Right kidney (tissue), 1 donor: ENCODE measurements around the gene NOTUM.

Source experiments
- DNase-seq: peaks from one replicate; pipeline ENCODE4 v3.0.0-alpha.2; 2016

The NOTUM gene

DNA sequence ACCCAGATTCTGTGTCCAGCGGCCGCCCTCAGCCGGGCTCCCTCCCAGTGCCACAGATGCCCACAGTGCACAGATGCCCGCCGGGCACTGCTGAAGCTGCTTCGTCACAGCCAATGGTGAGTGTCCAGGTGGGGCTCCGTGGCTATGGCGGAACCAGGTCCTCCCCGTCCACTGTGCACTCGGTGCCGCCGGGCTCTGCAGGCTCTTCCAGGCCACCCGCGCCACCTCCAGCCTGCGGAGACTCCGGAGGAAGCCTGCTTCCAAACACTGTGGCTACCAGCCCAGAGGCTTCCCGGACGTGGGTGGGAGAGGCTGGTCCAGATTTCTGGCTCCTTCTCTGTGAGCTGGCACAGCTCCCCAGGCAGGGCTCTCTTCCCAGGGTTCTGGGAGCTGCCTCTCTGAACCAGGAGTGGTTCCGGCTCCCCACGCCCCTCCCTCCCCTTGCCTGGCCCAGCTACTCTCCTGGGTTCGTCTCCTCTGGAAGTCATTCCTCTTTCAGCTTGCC, 21.1 kb downstream of the NOTUM start:
- no peak for DNase-seq

DNA sequence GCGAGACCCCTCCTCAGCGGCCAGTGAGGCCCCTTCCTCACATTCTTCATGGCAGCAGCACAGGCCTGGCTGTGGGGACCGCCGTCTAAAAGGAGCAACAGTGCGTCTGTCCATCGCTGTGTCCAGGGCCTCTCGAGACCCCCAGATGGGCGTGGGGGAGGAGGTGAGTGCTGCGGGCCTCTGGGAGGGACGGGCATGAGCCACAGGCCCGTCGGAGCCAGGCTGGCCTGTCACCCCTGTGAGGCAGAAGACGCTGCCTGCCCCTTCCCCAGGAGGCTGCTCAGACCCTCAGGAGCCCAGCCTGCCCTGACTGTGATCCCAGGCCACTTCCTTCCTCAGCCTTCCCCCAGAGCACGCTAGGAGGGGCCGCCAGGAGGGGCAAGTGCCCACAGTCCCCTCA, 21.8 kb downstream of the NOTUM start:
- DNase-seq: no peak

DNA sequence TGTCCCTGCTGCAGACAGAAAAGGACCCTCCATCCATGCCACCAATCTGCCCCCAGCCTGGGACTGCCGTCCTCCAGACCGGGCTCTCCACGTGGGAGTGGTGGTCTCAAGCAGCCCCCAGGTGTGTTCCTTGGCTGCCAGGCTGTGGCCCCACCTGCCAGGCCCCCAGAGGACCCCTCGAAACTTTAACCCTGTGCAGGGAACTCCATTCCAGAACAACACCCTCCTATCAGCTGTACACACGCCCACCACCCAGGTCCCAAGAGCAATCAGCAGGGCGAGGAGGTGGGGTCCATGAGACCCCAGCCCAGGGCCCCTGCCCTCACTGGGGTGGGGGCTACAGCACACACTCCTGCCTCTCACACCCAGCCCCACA, 25.3 kb downstream of the NOTUM start:
- DNase-seq: no peak

DNA sequence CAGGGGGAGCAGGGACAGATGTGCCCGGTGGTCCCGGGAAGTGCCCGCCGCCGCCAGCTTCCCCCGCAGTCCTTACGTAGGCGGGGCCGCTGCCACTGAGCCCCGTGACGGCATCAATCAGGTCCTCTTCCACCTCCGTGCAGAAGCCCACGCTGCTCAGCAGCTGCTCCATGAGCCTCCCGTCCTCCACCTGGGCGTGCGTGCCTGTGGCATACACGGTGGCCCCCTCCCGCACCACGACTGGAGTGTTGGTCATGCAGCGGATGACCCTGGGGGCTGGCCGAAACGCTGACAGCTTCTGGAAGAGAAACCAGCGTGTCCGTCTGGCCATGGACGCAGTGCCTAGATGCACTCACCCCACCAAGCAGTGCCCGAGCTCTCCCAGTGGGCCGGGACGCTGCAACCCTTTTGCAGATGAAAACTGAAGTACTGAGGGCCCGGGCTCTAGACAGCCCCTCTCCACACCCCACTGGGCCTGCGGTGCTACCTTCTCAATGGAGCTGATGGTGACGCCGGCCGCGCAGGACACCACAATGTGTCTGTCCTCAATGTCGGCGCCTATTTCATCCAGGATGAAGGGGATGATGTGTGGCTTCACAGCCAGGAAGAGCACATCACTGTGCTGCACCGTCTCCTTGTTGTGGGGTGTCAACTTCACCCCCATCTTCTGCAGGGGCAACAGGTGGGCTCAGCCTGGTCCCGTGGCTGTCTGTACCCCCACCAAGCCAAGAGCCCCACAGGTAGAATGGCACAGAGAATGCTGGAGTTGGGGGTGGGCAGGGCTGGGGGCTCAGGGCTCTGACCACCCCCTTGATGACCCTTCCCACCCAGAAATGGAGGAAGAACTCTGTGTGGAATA, 25.9 kb downstream of the NOTUM start:
- no peak for DNase-seq

DNA sequence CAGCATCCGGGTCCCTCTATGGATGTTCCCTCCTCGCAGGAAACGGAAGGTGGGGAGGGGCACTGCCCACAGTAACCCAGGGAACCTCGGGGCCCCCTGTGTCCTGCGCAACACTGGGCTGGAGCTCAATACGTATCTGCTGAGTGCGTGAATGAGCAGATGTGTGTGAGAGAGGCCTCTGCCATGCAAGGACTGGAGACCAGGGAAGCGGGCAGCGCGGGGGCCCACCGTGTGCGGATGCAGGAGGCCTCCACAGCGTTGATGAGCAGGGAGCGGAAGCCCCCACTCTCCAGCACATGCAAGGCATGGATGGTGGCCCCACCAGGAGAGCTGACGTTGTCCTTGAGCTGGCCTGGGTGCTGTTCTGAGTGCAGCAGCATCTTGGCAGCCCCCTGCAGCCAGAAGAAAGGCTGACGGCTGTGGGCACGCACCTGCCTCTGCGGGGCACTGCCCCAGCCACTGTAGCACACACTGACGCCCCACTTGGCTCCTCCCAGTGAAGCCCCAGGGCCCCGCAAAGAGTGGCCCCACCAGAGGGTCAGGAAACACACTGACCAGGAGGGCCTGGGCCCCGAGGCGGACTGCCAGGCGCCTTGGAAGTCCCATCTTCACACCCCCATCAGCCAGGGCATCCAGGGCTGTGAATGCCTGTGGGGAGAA, 26.8 kb downstream of the NOTUM start:
- no peak for DNase-seq

DNA sequence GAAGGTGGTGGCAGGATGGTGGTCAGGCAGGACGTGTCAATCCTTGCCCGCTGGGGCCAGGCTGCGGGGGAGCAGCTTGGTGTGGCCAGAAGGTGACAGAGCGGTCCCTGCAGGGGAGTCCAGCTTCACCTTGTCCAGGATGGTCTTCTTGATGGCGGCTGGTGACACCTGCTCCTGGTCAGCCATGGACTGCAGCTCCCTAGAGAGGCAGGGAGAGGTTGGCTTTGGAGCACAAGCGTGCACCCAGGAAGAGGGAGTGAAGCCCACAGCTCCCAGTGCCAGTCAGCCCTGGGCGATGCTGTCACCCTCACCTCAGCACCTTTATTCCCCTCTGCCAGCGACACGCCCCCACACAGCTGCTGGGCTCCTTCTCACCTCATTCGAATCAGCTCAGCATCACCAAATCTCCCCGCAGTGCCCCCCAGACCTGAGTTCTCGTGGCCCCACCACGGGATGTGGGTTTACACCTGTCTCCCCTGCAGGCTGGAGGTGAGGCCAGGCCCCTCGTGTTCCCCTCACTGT, 27.7 kb downstream of the NOTUM start:
- DNase-seq: no peak

DNA sequence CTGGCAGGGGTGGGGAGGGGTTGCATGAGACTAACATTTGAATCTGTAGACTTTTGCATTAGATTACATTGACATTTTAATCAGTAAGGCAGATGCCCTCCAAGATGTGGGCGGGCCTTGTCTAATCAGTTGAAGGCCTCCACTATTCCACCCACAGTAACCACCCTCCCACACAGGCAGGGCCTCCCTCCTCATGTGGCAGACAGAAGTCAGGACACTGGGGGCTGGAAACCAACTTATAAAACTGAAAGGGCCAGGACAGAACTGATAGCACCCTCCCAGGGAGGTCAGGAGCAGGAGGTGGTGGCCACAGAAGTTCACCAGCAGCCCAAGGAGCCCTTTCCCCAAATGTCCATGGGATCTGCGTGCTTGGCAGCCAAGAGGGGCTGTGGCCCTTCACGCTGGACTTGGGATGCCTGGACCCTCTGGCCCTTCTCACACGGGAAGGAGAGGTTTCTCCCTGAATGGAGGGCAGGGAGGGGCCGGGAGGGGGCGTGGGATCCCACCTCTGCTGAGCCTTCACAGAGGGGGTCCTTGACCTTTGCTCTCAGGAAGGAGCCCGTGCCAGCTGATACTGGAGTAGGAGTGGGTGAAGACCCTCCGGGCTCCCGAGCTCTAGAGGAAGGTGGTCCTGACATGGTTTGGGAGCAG, 28.5 kb downstream of the NOTUM start:
- no peak for DNase-seq

DNA sequence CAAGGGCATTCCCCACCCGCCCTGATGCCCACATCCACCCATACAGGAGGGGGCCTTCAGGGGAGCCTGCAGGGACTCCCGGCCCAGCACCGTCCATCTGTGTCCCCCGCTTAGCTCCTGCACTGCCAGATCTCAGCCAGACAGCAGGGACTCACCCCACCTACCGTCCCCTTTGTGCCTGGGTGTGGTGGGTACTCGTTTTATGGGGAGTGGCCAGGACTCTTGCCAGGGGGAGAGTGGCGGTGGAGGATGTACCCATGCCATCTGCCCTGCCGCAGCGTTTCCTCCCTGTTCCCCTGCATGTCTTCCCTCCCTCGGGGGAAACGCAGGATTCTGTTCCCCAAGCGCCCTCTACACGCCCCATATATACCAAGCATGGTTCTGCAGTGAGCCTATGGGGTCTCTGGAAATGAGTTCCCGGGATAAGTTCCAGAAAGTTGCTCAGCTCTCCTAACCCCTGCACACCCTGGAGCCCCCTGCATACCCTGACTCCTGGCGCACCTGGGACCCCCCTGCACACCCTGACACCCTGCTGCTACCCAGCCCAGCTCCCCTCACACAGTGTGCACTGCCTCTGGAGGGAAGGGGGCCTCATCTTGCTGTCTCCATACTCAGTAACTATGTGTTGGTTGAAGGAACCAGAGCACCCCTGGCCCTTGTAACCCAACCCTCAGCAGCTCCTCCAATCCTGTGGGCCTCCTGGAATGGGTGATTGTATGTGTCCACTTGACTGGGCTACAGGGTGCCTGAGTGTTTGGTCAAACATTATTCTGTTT, 29.2 kb downstream of the NOTUM start:
- DNase-seq: no peak

DNA sequence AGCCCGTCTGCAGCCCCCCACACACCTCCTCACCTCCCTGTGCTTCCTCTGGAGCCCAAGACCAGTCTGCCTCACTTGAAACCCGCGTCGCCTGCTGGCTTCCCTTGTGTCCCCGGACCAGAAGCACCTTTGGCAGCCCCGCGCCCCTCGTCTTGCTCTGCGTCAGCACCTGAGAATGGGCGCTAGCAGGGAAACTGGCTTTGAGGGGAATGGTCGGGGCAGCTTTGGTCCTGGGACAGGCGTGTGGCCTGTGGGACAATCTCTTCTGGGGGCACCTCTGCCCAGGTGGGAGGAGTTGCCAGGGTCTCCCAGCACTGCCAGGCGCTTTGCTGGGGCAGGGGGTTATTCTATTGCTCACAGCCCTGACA, 29.8 kb downstream of the NOTUM start:
- DNase-seq: no peak

DNA sequence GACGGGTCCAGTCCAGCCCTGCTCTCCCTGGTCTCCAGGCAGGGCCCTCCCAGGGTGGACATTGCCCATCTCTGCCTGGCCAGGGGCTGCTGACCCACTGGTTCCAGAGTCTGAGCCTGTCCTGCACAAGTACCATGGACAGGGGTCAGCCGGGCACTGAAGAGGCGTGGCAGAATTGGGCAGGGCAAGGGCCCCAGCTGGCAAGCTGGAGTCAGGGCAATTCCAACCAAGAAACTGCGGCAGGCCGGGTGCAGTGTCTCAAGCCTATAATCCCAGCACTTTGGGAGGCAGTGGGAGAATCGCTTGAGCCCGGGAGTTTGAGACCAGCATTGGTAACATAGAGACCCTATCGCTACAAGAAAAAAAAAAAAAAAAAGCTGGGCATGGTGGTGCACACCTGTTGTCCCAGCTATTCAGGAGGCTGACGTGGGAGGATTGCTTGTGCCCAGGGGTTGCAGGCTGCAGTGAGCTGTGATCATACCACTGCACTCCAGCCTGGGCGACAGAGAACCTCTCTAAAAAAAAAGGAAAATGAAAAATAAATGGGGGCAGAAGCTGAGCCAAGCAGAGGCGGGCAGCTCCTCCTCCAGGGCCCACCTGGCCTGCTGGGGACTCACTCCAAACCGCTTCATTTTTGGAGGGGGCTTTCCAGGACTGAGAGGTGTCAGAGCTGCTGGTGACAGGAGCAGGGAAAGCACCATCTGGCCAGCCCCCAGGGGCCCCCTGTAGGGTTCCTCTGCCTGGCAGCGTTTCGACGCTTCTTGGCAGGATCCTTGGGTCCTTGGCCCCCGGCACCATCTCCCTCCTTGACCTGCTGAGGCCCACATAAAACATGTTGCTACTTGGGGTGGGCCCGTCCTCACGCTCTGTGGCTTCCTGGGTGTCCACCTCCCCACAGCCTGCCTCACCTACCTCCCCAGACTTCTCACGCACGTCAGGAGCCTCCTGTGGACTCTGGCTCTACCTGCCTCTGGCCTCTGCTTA, 30.6 kb downstream of the NOTUM start:
- no peak for DNase-seq

DNA sequence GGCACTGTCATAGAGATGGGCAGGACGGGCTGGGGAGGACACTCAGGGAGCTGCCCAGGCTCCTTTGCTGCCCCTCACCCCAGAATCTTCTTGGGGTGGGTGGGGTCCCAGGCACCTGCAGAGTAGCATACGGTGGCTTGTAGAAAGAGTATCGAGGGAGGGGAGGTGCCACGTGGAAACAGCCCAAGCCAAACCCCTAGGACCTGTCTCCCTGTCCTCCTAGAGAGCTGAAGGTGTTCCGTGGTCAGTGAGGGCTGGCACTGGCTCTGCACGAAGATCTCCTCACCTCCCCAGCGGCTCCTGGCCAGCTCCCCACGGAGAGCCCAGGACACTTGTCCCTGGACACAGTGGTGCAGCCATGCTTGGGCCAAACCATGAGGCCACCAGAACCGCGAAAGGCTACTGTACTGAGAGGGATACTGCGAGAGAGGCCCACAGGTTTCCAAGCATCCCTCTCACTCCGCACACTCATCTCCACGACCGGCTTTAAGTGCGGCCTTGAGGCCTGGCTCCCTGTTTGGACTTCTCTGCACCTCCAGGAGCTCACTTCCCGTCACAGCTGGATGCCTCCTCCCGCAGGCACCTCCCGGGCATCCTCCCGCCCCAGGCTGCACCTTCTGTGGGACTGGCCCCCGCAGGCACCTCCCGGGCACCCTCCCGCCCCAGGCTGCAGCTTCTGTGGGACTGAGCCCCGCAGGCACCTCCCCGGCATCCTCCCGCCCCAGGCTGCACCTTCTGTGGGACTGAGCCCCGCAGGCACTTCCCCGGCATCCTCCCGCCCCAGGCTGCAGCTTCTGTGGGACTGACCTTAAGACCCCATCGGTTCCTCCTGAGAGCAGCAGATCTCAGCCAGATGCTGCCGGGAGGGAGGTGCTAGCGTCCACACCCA, 31.5 kb downstream of the NOTUM start:
- no peak for DNase-seq

DNA sequence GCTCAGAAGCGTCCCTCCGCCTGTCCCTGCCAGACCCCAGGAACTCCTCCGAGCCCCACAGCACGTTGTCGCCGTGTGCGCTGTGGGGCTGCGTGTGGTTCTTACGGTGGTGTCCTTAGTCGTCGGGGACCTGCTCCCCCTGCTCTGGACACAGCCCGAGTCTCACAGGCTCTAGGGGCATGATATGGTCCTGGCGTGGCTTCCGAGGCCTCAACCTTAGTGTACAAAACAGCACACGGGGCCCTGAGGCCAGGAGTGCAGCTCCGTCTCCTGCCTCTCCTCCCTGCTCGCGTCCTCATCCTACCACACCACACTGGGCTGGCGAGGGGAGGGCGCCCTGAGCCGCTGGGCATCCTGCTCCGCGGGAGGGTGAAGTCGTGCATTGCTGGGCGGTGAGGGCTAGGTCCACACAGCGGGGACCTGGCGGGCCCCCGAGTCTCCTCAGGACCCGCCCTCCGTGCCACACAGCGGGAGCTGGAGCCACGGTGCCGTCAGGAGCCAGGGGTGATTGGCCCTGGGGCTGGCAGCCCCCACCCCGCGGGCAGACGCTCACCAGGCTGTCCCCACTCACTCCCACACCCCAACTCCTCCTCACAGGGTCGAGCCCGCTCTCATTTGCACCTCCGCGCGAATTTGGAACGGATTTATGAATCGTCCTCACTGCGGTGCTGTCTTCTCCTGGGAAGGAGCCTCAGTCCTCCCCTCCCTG, 32.3 kb downstream of the NOTUM start:
- peak; percentile 61 for DNase-seq

DNA sequence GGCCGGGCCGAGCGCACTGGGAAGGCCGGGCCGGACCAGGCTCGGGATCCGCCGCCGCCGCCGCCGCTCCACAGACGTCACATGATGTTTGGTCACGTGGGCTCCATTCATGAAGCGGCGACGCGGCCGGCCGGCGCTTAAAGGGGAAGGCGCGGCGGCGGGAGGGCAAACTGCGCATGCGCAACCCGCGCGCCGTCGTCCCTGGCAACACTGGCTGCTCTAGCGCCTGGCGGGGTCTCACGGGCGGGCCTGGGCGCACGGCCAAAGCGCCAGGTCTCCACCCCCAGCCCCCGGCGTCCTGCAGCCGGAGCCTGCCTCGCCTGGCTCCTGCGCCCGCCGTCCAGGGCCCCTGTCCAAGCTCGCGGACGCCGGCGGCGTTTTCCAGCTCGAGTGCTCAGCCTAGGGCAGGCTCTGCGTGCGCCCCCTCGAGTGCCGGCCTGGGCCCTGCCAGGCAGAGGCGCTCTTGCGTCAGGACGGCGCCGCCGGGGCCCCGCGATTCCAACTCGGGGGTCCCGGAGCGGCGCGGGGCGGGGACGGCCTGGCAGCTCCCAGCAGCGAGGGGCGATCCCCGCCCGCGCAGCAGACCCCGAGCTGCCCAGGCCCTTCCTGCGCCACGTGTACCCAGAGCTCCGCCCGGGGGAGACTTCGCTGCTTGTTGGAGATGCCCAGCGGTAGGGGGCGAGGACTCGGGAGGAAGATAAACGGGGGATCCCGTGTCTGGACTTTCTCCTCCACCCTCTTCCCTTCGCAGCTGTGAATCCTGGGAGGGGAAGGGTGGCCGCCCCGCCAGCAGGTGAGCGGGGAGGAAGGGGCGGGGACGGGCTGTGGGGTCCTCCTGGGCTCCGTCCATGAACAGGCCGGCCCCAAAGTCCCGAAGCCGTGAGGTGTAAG, 33.1 kb downstream of the NOTUM start, which contains the start of gene MAFG:
TSS of gene MAFG (minus strand) at position 83 of the 891 bp plus-strand sequence. CDS start 4,550 bp downstream, outside the sequence.
- DNase-seq: peak; percentile 98

DNA sequence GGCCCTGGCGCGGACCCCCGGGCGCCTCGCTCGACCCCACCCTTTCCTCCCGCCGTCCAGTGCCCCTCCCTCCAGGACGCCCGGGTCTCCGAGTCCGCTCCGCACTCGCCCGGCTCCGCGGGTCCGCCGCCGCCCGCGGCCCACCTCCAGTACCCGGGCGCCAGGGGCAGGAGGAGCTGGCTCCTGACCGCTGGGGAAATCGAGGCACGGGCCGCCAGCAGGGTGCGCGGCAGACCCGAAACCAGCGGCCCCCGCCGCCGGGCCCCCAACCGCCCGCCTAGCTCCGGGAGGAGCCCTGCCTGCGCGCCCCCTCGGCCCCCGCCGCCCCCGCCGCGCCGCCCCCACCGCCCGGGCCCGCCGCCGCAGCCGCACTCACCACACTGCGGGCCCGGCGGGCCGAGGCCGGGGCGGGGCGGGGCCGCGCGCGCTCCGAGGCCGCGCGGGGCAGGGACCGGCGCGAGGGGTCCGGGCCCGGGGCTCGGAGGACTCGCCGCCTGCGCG, 33.8 kb downstream of the NOTUM start:
- DNase-seq: no peak

DNA sequence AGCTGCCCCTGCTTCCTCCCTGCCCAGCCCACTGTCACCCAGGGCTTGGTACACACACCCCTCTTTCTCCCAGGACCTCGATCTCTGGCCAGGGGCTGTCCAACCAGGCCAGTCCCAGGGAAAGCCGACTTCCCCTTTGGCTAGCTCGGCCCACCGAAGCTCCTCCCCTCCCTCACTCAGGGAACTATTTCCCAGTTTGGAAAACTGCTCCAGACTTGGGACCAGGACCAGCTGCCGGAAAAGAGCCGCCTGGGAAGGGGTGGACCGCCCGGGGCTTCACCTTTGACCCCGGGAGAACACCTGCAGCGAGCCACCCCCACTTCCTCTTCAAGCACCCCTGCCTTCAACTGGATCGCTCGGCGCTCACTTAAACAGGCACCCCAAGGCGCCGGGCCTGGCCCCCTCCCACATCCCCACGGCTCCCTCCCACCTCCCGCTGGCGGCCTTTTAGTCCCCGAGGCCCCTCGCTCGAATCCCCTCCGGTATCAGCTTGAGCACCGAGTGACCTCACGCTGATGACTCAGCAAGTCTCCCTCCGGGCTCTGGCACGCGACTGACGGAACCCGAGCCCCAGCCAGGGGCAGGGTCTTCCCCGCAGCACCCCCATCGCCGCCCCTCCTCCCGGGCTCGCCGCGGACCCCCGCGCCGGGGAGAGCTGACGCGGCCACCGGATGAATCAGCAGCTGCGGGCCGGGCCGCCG, 34.4 kb downstream of the NOTUM start:
- DNase-seq: peak; percentile 54

DNA sequence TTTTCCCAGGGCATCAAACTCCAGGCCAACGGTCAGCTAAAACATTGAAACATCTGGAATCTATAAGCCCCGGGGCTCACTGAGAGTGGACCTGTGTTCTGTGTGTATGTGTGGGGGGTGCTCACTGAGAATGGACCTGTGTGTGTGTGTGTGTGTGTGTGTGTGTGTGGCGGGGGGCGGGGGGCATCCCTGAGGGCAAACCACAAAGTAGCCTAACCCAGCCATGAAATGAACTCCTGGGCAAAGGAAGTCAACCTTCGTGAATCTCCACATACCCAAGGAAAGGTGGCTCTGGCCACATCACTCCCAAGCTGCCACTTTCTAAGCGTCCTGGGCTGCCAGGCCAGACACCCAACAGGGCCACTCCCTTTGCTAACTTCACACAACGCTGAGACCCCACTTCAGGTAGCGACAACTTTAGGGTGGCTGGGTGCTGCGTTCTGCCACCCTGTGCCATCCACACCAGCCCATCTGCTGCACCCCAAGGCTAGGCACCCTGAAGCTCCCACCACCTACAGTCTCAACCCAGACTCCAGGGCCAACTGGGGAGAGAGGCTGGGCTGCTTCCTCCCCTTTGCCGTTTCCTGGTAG, 35.0 kb downstream of the NOTUM start:
- no peak for DNase-seq
